Thoracic aorta (tissue), 2 donors: Measurements from ENCODE around the gene WEE1. TPM values are rescaled to one million over a fixed set of nuclear protein-coding genes. Genes with fewer than 3 reads are reported as not detected.
A peak's percentile ranks its signal among the peaks of the same experiment; 100 is the strongest.

ENCODE experiments used
- ATAC-seq: fragments of 150-250 bp; one replicate; pipeline ENCODE4 v1.8.0; 2017; ENCODE audit warnings: low read depth; ENCODE audit not compliant: insufficient number of reproducible peaks, low FRiP score
- DNase-seq: peaks from one replicate; pipeline ENCODE4 v3.0.0-alpha.2; 2020; ENCODE audit warnings: low spot score
- H3K27ac ChIP-seq, 2 donors: fragments of 200-600 bp; sonication (generic); 1 replicate in 1 of 2; 2 replicates in 1 of 2; pipeline ENCODE4 v1.5.1; 2016; ENCODE audit warnings: mild to moderate bottlenecking in 2 of 2, moderate library complexity in 2 of 2
- H3K27me3 ChIP-seq: fragments of 200-600 bp; sonication (generic); replicated peaks from 2 replicates; pipeline ENCODE4 v1.6.0; 2016; ENCODE audit warnings: mild to moderate bottlenecking; ENCODE audit not compliant: insufficient read depth
- H3K36me3 ChIP-seq: fragments of 200-600 bp; sonication (generic); one replicate; pipeline ENCODE4 v1.5.1; 2016
- H3K4me1 ChIP-seq, 2 donors: fragments of 200-600 bp; sonication (generic); 1 replicate in 1 of 2; 2 replicates in 1 of 2; pipeline versions ENCODE4 v1.5.1 to v1.6.0; 2016; ENCODE audit warnings: low read depth in 2 of 2, mild to moderate bottlenecking in 1 of 2; ENCODE audit not compliant: control insufficient read depth in 1 of 2
- H3K4me3 ChIP-seq: fragments of 200-600 bp; sonication (generic); 2 replicates; pipeline ENCODE4 v1.5.1; 2016; ENCODE audit warnings: mild to moderate bottlenecking
- H3K9me3 ChIP-seq: fragments of 200-600 bp; sonication (generic); 2 replicates; pipeline ENCODE4 v1.5.1; 2016
- total RNA-seq, 2 donors: library from RNA; depleted of rRNA; stranded (reverse); fragments of >200 nt; gene quantifications; one replicate each; pipeline versions ENCODE4 v1.1.0 to v1.2.3, GENCODE V29; 2016
- TF ChIP-seq, protein P1 (sequence below): fragments of 200-600 bp; sonication (generic); IDR thresholded peaks from one replicate; pipeline ENCODE4 v1.5.1; 2019; ENCODE audit warnings: antibody characterized with exemption

WEE1 gene
- total RNA-seq, 2 donors from 2014 or later: 36.9 to 44.3 TPM

DNA sequence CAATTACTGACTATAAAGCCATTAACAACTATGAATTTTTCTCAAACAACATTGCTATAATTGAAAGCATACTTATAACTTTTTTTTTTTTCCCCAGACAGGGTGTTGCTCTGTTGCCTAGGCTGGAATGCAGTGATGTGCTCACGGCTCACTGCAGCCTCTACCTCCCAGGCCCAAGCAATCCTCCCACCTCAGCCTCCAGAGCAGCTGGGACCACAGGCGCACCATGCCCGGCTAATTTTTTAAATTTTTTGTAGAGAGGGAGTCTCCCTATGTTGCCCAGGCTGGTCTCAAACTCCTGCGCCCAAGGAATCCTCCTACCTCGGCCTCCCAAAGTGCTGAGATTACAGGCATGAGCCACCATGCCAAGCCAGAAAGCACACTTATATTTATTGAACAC lies 6.1 kb upstream of the WEE1 start:
- DNase-seq (no peak), ATAC-seq (no peak)
- no peaks in the 10 kb centered on the region for H3K36me3 ChIP-seq
- no peaks in the 10 kb centered on the region for H3K27me3 ChIP-seq
- no peak overlapping the region for H3K4me3 ChIP-seq
- peak overlapping the region; percentile 93 to 95 for H3K27ac ChIP-seq
- H3K9me3 ChIP-seq: no peaks in the 10 kb centered on the region
- H3K4me1 ChIP-seq: peaks cover 16 to 57% of the 10 kb centered on the region in 2 donors
- TF ChIP-seq, protein P1, sequence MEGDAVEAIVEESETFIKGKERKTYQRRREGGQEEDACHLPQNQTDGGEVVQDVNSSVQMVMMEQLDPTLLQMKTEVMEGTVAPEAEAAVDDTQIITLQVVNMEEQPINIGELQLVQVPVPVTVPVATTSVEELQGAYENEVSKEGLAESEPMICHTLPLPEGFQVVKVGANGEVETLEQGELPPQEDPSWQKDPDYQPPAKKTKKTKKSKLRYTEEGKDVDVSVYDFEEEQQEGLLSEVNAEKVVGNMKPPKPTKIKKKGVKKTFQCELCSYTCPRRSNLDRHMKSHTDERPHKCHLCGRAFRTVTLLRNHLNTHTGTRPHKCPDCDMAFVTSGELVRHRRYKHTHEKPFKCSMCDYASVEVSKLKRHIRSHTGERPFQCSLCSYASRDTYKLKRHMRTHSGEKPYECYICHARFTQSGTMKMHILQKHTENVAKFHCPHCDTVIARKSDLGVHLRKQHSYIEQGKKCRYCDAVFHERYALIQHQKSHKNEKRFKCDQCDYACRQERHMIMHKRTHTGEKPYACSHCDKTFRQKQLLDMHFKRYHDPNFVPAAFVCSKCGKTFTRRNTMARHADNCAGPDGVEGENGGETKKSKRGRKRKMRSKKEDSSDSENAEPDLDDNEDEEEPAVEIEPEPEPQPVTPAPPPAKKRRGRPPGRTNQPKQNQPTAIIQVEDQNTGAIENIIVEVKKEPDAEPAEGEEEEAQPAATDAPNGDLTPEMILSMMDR: no peak

DNA sequence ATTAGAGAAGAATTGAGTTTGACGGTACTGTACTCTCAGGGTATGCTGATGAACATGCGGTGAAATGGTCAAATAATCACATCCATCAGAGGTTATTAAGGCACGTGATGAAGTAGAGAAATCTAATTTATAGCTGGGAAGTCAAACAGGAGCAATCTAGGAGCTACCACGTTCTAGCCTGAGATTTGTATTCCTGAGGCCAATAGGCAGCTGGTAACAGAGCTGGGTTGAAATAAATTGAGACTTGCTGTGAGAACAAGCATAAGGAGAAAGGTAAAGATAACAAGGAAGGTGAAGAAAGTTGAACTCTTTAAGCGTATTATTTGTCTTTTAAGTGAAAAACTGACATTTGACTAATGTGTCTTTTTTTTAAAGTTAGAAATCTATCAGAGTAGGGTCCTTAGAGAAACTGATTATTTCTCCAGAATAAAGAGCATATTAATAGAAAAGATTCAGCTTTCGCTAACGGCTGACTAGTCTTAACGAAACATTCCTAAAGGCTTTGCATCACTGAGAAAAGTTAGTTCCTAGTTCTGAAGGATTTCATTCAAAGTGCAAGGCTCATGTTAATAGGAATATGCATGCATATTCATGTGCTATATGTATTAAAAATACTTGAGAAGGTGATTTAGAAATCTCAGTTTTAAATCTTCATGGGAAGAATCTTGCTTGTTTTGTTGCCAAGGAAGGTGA lies 5.2 kb upstream of the WEE1 start:
- Histone ChIP-seq H3K27me3 (no peaks in the 10 kb centered on the region), H3K9me3 (no peaks in the 10 kb centered on the region), H3K4me1 (peaks cover 16 to 61% of the 10 kb centered on the region in 2 donors), H3K36me3 (no peaks in the 10 kb centered on the region), H3K4me3 (peak overlapping the region; percentile 2), H3K27ac (peak overlapping the region; percentile 93 to 95)
- ATAC-seq: no peak
- DNase-seq: no peak
- TF ChIP-seq, protein P1: no peak

DNA sequence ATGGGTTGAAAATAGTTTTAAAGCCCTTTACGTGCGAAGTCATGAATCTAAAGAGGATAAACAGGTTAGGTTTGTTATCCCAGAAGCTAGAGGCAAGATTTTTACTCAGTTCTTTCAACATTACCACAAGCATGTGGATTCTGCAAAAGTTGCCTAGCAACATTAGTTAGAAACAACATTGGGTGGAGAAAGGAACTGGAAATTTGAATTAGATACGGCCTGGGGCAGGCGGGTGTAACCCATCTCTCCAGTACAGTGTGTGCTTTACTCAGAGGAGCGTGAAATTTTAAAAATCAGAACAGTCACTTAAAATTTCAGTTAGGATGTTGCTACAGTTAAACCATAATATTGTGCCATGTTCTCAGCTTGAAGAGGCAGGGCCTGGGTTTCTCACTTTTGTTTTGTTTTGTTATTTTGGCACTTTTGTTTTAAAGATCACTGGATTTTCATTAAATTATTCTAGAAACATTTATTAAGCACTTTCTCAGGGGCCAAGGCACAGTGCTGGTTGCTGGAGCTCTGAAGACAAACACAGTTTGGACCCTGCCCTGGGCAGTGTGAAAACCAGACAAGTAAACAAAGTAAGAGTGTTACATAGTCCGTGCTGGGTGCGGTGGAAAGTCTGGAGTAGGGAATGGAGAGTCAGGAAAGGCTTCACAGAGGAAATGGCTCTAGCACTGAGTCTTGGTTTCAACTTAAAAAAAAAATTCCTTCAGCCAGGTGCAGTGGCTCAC lies 4.4 kb upstream of the WEE1 start:
- Histone ChIP-seq H3K27me3 (no peaks in the 10 kb centered on the region), H3K4me3 (peak overlapping the region; percentile 7), H3K36me3 (no peaks in the 10 kb centered on the region), H3K9me3 (no peaks in the 10 kb centered on the region), H3K4me1 (peaks cover 16 to 61% of the 10 kb centered on the region in 2 donors), H3K27ac (peak overlapping the region; percentile 93 to 95)
- ATAC-seq: peak; percentile 40
- no peak for DNase-seq
- TF ChIP-seq, protein P1: no peak

DNA sequence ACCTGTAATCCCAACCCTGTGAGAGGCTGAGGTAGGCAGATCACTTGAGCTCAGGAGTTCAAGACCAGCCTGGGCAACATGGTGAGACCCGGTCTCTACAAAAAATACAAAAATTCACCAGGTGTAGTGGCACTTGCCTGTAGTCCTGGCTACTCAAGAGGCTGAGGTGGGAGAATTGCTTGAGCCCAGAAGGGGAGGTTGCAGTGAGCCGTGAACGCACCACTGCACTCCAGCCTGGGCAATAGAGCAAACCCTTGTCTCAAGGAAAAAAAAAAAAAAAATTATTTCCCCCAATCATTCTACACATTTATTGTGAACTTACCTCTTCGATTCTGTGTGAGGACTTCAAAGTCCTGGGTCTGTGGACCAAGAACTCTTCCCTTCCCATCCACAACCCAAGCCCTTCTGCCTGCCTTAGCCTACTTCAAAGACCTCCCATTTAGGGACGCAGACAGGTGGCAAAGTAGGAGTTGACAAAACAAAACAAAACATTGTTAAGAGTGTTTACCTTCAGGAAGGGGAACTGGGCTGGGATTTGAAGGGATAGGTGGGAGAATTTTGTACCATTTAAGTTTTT lies 3.8 kb upstream of the WEE1 start:
- Histone ChIP-seq H3K4me3 (peak overlapping the region; percentile 7), H3K27ac (peak overlapping the region; percentile 93 to 95), H3K27me3 (no peaks in the 10 kb centered on the region), H3K9me3 (no peaks in the 10 kb centered on the region), H3K4me1 (peaks cover 16 to 61% of the 10 kb centered on the region in 2 donors), H3K36me3 (no peaks in the 10 kb centered on the region)
- no peak for DNase-seq
- no peak for ATAC-seq
- TF ChIP-seq, protein P1: no peak
